Fibroblast of skin of left biceps (primary cell): ENCODE data around the gene TERT.

Experiments
- DNase-seq, 2 experiments: peaks; one replicate each; pipeline ENCODE4 v3.0.0-alpha.2; 2013; ENCODE audit warnings: low read depth in 2 of 2

TERT gene

DNA sequence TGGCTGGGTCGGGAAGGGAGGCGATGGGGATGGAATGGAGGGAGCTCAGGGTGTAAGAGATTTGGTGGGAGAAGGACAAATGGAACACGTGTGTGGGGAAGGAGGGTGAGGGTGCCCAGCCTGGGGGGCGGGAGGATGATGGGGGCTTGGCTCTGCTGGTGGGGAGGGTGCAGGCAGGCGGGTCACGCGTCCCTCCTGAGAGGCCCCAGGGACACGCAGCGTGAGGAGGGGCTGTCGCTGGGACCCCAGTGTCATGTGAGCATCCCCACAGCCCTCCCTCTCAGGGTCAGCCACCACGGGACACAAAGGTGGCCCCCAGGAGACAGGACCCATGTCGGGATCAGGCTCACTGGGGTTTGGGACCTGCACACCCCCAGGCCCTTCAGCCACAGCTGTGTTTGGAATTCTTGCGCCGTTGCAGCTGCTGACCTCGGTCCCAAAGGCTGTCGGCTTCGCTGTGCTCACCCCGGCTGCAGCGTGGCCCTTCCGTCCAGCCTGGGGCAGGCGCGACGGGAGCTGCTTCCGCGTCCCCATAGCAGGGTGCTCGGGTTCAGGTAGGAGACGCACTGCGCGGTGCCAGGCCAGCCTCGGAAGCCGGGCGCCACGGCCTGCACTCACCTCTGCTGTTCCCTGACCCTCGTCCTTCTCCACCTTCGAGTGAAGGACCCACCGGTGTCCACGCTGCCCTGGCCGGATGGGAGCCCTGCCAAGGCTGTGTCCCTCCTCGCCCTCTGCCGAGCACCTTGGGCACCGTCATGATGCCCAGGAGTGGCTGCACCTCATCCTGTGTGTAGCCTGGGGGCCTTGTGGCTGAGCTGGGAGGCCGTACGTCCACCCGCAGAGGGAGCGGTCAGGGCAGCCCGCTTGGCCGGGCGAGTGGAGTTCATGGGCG, 88.1 kb downstream of the TERT start:
- no peak for DNase-seq

DNA sequence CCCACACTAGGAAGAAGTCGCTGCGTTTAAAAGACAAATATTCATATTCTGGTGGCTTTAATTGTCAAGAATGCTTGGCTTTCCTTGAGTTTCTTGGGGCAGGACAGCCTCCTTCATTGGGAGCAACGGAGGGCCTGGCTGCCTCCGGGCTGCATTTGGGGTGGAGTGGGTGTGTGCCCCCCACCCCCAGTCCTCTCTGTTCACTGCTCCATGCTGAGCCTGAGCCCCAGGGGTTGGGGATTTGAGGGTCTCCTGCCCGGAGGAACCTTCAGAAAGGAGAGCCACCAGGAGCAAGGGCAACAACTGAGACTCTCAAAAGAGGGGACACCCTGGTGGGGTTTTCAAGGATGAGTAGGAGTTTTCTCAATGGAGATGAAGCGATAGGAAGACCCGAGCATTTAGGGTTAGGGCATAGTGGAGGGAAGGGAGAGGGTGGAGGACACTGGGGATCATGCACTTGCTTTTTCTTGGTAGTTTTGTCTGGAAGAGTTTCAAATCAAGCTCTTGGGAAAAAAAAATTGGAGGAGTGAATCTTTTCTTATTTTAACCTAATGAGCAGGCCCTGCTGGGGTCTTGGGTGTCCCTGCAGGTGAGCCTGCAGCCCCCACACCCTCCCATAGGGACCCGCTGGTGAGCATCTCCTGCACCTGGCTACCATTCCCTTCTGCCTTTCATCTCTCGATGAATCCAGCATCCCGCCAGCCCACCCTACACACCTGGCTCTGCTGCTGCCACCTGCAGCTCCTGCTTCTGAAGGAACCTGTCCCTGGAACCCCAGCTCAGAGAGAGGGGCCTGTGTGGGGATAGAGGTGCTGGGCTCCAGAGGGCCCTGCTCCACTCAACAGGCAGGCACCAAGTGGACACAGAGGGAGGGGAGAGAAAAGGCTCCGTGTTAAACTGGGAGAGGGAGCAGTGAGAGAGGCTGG, 89.3 kb downstream of the TERT start:
- DNase-seq: no peak

DNA sequence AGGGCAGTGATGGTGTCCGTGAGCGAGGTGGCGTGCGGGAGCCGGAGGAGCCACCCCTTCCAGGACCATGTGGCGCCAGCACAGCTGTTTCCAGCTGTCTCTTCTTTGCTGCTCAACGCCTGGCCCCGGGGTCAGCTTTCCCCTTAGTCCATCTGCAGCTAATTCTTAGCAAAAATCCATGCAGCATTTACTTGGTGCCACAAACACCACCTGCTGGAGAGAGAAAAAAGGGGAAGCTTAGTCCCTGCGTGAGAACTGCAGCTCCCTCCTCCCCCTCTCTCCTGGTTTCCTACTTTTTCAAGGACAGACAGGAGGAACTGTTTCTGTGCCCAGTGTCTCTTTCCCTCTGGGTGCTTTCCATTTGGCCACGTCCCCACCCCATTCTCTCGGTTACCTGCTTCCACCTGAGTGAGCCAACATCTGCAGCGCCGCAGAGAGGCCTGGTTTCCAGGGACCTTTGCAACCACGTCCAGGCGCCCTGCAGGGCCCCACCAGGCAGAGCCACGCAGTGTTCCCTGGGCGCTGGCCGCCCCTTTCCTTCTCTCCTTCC, 90.1 kb downstream of the TERT start:
- no peak for DNase-seq

DNA sequence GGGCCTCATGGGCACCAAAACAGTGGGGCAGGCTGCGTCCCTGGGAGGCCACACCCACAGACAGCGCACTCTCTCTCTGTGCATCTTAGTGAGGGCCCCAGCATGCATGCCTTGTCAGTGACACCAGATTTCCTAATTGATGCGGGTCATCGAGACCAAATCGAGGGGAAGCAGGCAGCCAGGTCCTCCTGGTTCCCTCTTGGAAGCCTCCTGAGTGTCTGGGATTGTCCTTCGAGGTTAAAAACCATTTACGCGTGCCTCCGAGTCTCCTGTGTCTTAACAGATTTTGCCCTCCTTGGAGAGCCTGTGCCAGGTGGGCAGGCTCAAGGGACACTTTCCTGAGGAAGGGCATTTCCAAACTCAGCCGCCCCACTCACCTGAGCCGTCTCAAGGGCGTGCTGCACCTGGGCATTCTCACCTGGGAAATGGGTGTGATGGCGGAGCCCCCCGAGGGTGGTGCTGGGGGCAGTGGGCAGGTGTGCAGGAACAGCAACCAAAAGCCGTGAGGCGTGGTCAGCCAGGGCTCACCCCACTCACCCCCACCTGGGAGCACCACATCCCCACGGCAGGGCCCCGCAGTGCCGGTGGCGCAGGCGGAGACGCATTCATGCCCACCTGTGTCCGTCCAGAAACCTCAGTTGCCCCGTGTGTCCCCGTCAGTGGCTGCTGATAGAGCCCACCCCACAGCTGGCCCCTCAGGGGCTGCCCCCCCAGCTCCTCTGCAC, 90.7 kb downstream of the TERT start:
- no peak for DNase-seq

DNA sequence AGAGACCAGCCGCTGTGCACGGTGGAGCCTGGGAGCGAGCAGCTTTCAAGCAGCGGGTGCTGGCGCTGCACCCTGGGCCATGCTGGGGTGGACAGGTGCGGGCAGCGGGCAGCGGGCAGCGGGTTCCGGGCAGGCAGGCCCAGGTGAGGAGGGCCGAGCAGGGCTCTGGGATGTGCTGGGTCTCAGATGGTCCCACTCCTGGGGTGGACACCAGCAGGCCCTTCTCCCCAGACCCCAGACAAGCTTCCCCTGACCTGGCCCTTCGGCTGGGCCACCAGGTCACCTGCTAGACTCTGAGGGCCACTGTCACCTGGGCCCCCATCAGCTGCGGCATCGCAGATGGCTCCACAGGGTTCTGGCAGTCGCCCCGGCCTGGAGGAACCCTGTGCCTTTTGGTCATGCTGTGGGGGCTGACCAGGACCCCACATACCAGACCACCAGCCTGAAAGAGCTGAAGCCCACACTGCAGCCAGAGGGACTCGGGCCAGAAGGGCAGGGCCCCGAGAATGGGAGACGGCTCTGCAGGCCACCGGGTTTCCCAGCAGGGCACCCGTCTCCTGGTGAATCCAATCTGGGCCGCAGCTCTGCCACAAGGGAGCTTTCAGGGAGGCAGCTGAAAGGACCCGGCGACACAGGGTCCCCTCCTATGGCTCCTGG, 91.4 kb downstream of the TERT start:
- DNase-seq: no peak
